HG03064 (cell line): Measurements from ENCODE around the gene CMTM2.
"Not testable (repeated sequence)": the region's sequence is repeated elsewhere in the genome, so short reads cannot be mapped to it uniquely, and the experiment has no call there.

ENCODE experiments used
- ATAC-seq: cut with Tn5 transposase; IDR thresholded peaks from one replicate; pipeline ENCODE4 v1.9.1; 2021; ENCODE audit warnings: low read depth; ENCODE audit not compliant: unreplicated experiment

CMTM2 gene

DNA sequence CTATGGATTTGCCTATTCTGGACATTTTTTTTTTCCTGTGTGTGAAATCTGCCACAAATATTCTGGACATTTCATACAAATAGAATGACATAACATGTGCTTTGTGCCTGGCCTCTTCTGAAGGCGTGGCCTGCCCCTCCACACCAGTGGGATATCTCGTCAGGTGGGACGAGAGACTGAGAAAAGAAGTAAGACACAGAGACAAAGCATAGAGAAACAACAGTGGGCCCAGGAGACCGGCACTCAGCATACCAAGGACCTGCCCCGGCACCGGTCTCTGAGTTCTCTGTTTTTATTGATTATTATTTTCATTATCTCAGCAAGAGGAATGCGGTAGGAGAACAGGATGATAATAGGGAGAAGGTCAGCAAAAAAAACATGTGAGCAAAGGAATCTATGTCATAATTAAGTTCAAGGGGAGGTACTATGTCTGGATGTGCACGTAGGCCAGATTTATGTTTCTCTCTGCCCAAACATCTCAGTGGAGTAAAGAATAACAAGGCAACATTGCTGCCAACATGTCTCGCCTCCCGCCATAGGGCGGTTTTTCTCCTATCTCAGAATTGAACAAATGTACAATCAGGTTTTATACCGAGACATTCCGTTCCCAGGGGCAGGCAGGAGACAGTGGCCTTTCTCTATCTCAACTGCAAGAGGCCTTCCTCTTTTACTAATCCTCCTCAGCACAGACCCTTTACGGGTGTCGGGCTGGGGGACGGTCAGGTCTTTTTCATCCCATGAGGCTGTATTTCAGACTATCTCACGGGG, 48.5 kb downstream of the CMTM2 start:
- ATAC-seq, result not testable (repeated sequence)

DNA sequence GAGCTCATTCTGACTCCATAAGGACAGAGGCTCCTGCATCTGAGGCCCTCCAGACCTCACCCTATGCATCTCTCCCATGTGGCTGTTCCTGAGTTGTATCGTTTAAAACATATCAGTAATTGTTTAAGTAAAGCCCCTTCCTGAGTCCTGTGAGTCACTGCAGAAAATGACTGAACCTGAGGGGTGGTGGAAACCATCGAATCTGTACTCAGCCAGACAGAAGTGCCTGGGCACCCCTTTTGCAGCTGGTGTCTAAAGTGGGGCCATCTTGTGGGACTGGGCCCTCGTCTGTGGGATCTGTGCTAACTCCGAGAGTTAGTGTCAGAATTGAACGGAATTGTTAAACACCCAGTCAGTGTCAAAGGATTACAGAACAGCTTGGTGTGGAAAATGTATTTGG, 50.6 kb downstream of the CMTM2 start:
- no peak for ATAC-seq

DNA sequence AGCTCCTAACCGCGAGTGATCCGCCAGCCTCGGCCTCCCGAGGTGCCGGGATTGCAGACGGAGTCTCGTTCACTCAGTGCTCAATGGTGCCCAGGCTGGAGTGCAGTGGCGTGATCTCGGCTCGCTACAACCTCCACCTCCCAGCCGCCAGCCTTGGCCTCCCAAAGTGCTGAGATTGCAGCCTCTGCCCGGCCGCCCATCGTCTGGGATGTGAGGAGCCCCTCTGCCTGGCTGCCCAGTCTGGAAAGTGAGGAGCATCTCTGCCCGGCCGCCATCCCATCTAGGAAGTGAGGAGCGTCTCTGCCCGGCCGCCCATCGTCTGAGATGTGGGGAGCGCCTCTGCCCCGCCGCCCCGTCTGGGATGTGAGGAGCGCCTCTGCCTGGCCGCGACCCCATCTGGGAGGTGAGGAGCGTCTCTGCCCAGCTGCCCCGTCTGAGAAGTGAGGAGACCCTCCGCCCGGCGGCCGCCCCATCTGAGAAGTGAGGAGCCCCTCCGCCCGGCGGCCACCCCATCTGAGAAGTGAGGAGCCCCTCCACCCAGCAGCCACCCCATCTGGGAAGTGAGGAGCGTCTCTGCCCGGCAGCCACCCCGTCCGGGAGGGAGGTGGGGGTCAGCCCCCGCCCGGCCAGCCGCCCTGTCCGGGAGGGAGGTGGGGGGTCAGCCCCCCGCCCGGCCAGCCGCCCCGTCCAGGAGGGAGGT, 51.4 kb downstream of the CMTM2 start:
- not testable (repeated sequence) for ATAC-seq

DNA sequence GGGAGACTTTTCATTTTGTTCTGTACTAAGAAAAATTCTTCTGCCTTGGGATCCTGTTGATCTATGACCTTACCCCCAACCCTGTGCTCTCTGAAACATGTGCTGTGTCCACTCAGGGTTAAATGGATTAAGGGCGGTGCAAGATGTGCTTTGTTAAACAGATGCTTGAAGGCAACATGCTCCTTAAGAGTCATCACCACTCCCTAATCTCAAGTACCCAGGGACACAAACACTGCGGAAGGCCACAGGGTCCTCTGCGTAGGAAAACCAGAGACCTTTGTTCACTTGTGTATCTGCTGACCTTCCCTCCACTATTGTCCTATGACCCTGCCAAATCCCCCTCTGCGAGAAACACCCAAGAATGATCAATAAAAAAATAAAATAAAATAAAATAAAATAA, 52.3 kb downstream of the CMTM2 start:
- ATAC-seq, result not testable (repeated sequence)

DNA sequence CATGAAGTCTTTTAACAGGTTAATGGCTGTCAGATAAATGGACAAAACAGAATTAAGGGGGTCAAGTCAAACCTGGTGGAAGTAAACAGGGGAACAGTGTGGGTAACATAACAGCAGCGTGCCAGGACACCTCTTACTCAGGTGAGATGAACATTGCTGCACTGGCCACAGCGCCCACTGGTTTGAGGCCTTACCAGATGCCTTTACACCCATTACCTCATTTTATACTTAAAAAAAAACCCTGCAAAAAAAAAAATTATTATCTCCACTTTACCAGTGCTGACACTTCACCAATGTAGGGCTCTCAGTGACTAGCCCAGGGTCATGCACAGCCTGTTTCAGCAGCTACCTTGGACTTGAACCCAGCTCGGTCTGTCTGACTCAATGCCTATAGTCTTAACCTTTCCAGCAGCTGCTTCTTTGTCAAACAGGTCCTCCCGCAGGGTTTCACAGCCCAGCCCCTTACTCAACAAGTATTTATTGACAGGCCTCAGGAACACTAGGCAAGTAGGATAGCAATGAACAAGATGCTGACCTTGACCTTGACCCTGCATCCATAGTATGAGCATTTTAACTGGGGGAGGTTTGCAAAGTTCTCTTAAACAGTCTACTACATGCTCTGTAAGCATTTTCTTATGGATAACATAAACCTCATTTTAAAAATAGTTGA, 55.4 kb downstream of the CMTM2 start:
- ATAC-seq, result no peak

DNA sequence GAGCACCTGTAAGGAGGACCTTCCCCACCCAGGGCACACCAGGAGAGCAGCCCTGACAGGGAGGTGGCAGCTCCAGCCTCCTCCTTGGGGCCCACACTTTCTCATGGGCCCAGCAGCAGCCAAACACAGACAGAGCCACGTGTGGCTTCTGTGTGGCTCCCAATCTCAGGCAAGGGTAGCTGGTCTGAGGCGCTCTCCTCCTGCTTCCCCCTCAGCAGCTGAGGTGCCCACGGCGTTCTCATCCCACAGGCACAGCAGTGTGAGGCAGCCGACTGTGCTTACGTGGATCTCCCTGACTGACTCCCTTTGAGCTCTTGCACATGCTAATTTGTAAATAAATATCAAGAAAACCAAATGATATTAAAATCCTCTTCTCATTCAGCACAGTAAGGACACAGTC, 56.1 kb downstream of the CMTM2 start:
- no peak for ATAC-seq

DNA sequence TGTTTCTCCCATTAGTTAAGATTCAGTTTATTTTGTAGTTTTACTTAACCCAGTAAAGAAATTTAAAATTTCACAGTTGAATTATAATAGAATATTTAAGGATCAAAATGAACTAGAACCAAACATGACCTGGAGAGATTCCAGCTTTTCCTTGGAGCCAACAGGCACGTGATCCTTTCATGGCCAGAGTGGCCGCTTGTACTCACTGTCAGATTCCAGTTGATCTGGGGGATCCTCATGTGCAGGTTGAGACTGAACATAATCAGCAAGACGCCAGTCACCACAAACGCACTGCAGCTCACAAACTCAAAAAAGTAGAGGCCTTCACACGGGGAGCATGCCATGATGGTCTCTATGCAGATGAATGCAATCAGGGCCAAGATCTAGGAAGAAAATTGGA, 56.9 kb downstream of the CMTM2 start:
- ATAC-seq, result no peak

DNA sequence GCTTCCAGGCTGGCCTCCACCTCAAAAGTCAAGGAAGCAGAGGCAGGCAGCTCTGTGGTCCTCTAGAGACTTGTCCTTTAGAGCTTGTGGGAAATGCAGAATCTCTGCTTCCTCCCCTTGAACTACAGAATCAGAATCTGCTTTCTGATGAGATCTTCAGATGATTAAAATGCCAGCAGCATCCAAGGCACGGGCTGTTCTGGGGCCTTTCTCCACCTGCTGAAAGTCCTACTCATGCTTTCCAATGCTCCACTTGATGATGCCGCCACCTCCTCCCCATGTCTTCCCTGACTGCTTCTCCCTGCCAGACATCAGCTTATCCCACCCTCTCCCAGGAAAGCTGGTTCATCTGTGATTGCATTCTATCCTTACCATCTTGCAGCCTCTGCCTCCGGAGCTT, 58.5 kb downstream of the CMTM2 start:
- no peak for ATAC-seq
